Activated effector memory CD4-positive, alpha-beta T cell treated with Interleukin-2 at 50 U/mL for 16 hours (primary cell): ENCODE measurements around the gene ZNF385C.
"Not testable (repeated sequence)": the region's sequence is repeated elsewhere in the genome, so short reads cannot be mapped to it uniquely, and the experiment has no call there.

Source experiments
- DNase-seq: peaks from one replicate; pipeline ENCODE4 v3.0.0-alpha.2; 2020

ZNF385C gene

GRCh38 chr17:42016941-42017865 is 81.1 kb downstream of the ZNF385C start, which contains the start of gene DNAJC7:
Gene DNAJC7 (minus strand): TSS chr17:42017439. CDS start chr17:42017416, 23 bp downstream.
- DNase-seq = peak; percentile 85

- DNase-seq = no peak
Observed at GRCh38 chr17:42016411-42016831, 81.9 kb downstream of the ZNF385C start.

GRCh38 chr17:42013740-42014139 is 84.5 kb downstream of the ZNF385C start:
- not testable (repeated sequence) for DNase-seq

GRCh38 chr17:42012363-42012762 is 85.9 kb downstream of the ZNF385C start:
- DNase-seq = not testable (repeated sequence)

- no peak for DNase-seq
Observed at GRCh38 chr17:42010898-42011516, 87.3 kb downstream of the ZNF385C start.

DNA sequence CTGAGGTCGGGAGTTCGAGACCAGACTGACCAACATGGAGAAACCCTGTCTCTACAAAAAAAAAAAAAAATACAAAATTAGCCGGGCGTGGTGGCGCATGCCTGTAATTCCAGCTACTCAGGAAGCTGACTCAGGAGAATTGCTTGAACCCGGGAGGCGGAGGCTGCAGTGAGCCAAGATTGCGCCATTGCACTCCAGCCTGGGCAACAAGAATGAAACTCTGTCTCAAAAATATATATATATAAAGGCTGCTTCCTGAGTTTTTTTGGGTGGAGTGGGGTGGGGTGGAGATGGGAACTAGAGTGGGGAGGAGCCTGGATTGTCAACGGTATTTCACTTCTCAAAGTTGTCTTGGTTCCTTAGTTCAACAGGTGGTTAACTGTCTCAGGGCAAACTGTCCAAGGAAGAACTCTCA is 88.0 kb downstream of the ZNF385C start:
- DNase-seq = not testable (repeated sequence)

DNA sequence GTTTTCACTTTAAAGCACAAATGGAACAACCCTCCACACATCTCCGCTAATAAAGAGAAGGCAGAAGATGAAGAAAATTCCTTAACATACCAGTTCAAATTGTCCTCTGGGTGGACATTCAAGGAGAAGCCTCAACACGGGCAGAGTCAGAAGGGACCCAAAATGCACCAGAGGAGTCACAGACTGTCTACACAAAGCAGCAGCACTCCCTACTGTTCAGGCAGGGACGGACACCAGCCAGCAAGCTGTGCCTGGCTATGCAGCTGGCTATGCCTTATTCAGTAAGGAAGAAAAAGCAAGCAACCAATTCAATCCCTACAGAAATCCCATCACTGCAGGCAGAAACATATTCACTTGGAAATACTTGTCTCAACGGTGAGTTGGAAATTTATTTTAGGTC is 89.1 kb downstream of the ZNF385C start:
- no peak for DNase-seq

- DNase-seq = no peak
Observed at GRCh38 chr17:42005166-42005565, 93.1 kb downstream of the ZNF385C start.

DNA sequence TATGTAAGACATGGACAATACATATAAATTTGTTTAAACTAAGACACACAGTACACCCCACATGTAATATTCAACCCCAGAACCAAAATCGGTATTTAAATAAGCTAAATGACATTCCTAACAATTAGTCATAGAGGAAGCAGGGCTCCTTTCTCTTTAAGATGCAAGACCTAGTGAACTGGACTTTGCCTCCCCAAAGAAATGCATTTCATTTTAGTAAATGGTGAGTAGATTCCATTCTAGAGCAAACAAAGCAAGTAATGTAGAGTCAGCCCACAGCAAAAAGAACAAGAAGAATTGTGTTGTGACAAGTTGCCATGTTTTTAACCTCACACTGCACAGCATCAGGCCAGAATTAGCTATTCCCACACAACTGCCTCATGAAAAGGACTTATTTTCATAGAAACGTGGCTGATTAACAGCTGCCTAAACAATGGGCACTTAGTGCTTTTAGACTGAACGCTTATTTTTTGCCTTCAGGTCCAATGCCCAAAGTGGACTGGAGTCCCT is 95.4 kb downstream of the ZNF385C start:
- no peak for DNase-seq

DNA sequence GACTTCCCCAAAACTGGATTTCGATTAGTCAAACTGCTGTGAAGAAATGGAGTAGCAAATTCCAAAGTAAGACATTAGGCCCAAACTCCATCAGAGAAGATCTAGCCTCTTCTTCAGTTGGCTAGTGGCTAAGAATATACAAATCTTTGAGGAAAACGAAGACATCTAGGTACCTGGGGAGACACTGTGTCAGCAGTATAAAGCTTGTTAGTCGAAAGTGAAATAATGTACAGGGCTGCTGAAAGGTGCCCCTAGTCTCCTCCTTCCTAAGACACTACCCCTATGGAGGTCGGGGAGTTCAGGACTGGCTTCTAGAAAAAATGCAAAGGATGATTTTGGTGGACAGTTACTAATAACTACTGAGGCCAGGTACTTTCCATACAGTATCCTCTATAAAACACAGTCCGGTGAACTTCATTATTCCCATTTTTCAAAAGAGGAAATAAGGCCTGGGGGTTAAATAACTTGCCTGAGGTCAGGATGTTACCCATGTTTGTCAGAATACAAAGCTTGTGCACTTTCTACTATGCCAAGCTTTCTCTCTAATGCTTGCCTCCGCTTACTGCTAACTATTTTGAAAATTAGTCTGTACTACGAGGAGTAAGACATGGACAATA is 96.0 kb downstream of the ZNF385C start:
- DNase-seq = no peak

- no peak for DNase-seq
Observed at GRCh38 chr17:42001729-42002128, 96.5 kb downstream of the ZNF385C start.

DNA sequence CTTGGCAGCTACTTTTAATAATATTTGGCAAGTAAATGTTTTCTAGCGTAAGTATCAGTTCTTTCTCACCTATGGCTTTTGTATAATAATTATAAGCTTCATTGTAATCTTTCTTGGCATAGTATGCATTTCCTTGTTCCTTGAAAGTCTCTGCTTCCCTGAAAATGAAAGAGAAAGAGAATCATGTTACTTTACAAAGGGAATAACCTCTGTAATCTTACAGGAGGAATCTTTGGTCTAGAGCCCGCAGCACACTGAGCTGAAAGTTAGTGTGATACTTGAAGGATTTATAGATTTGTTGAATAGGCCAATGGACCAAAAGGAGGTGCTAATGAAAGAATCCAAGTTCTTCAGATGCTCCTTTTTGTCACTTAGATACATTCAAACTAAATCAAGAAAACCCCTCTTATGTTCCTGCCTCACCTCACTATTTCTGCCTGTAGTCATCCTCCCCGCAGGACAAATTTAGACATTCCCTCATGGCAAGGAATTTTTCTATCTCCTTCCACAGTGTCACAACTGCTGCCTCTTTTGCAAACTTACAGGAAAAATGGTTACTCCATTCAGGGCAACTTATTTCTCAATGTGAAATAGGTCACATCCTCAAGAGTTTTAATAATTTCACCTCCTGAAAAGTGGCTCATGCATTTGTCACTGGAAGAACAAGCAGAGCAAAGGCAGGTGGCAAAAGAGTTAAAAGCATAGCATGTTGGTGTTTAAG is 97.7 kb downstream of the ZNF385C start:
- DNase-seq = no peak

DNA sequence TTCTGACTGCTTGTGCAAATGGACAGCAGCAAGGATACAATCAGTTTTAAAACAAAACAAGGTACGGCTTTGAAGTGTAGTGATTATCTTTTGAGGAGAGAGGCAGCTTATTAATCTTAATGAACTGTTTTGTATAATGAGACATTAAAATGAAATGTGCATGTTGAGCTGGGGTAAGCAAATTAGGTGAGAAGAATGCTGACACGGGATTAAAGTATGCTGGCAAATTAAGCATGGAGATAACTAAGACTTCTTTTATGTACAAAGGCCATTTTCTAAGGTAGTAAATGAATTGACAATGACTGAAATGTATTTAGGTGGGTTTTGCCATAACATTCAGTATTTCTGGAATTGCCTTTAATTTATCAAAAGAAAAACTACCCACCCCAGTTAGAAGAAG is 99.8 kb downstream of the ZNF385C start:
- DNase-seq = no peak

GRCh38 chr17:41996855-41997164 is 101.5 kb downstream of the ZNF385C start:
- DNase-seq = no peak

DNA sequence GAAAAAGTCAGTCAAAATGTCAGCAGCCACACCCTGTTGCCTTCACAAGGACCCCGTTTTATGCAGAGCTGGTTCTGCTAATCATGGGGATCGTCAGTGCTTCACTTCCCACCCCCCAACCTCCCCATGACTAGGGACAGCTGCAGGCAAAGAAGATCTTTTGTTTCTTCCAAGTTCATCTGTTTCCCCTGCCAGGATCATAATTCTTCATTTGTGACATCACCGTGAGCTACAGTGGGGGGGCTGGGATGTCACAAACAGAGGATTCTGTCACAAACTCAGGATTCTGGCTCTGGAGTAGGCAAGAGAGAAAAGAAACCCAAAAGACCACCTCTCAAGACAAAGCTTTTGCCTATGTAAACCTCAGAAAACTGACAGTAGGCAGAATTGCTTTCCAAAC is 105.7 kb downstream of the ZNF385C start:
- no peak for DNase-seq

GRCh38 chr17:41989702-41990419 is 108.4 kb downstream of the ZNF385C start:
- no peak for DNase-seq

DNA sequence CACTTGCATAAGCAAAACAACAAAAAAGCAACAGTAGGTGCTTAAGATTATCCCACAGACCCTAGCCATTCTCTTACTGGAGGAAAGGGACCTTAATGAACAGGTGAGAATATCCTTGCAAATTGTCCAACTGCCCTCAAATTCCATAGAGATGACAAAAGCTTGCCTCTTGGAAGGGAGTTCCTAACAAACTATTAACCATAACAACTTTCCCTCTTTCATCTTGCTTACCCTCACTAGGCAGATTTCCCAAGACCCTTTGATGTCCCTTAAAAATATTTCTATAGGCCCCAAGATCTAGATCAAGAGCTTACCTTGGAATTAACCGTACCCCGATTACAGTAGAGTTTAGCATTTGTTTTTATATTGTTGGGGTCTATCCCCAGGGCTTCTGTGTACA is 109.9 kb downstream of the ZNF385C start:
- no peak for DNase-seq

GRCh38 chr17:41987642-41988041 is 110.6 kb downstream of the ZNF385C start:
- DNase-seq = no peak

GRCh38 chr17:41986634-41987033 is 111.6 kb downstream of the ZNF385C start:
- no peak for DNase-seq

- DNase-seq = no peak
Observed at GRCh38 chr17:41985919-41986318, 112.4 kb downstream of the ZNF385C start.

- DNase-seq = no peak
Observed at GRCh38 chr17:41984454-41984853, 113.8 kb downstream of the ZNF385C start.
